KBM-7 (cell line): ENCODE results near the gene SMR3B.

Source experiments
- DNase-seq: peaks from one replicate; pipeline ENCODE4 v3.0.0-alpha.2; 2015
- in situ Hi-C: fragments of 300-500 bp; cut with MboI; formaldehyde crosslinking; loops from 2 replicates; pipeline ENCODE4 v1.14.3; 2020; ENCODE audit warnings: low sequenced_read_pairs, low pct_unique_long_range_greater_than_20kb, mixed read lengths

The SMR3B gene

DNA sequence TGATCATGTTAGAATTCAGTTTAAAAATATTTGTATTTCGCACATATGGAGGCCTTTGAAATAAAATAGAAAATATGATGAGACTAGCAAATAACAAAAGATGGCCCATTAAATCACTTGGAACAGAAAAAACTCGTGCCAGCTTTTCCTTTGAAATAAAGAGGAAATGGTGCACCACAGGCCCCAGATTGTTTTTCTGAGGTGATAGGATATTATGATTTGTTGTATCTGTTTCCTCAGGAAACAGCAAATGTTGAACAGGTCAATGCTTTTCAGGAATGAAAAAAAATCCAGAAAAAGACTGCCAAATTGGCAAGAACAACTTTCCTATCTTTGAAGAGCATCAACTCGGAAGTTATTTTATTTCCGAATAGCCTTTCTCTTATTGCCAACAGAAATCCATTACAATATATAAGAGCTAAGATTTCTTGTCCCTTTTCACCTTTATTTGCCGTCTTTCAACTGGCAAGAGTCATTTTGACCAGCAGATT lies at the start of gene SMR3B:
Gene SMR3B, plus strand, starts transcription at position 441 of the 491 bp plus-strand sequence. CDS start 1,380 bp downstream, outside the sequence.
- DNase-seq, result no peak
- in situ Hi-C loops, result no loop called here

DNA sequence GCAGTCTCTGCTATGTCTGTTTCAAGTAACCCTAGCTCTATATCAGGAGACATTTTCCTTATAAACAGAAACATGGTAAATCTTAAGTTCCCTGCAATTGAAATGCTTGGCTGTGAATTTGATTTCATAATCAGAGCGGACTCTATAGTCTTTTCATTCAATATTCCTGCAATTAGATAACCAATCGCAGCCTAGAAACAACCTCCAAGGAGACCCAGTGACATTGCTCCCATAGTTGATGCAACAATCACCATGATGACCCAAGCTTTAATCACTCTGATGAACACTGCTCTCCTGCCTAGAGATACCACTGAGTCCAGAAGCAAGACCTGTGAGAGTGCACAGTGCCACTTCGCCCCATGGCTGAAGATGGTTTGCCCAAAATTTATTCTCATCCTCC lies 48.2 kb upstream of the SMR3B start, which contains the start of gene CABS1:
Gene CABS1, plus strand, starts transcription at position 301 of the 400 bp plus-strand sequence. Its CDS starts 59 bp downstream, at position 360.
- no peak for DNase-seq
- in situ Hi-C loops, result no loop called here

DNA sequence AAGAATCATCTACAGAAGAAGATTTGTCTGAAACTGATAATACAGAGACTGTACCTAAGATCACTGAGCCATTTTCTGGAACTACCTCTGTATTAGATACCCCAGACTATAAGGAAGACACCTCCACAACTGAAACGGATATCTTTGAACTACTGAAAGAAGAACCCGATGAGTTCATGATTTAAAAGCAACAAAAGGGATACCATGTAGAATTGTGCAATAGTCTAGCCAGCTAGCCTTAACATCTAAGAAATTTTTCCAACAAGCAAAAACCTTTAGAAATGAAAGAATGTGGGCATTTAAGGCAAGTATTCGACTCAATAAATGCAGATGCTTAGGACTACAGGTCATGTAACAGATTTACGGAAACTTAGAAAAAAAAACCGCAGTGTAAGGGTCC lies 46.9 kb upstream of the SMR3B start:
- in situ Hi-C loops, result no loop called here
- DNase-seq, result no peak

DNA sequence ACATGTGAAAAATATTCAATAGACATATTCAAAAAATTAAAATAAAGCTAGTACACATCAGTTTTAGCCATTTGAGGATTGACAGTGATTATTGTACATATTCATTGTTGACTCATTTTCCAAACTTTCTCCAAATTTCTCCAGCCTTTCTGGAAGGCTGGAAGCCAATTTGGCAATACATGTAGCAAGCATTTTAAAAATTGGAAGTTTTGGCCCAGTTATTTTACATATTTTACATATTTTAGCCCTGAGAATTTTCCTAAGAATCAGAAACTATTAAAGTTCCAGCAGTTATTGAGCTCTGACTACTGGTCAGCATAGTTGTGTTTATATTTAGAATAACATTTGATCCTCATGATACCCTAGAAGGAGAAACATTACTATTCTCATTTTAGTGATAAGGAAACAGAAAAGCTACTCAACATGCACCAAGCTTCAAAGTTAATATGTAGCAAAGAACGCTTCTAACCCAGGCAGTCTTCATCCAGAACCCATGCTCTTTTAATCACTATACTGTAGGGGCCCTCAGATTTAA lies 45.0 kb upstream of the SMR3B start:
- DNase-seq, result no peak
- in situ Hi-C loops, result no loop called here

DNA sequence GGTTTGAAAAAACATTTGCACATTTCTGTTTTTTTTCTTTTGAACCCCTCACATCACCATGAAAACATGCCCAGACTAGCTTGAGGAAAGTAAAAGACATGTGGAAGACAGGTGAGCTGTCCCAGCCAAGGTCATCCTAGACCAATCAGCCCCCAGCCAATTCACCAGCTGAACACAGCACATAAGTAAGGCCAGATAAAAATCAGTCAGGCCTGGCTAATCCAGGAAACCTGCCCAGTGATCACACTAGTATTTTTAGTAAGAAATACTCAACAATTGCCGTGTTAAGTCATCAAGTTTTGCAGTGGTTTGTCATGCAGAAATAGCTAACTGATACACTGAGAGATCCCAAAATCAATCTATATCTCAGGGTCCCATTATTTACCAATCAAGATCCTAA lies 26.7 kb upstream of the SMR3B start:
- DNase-seq, result no peak
- in situ Hi-C loops, result no loop called here

DNA sequence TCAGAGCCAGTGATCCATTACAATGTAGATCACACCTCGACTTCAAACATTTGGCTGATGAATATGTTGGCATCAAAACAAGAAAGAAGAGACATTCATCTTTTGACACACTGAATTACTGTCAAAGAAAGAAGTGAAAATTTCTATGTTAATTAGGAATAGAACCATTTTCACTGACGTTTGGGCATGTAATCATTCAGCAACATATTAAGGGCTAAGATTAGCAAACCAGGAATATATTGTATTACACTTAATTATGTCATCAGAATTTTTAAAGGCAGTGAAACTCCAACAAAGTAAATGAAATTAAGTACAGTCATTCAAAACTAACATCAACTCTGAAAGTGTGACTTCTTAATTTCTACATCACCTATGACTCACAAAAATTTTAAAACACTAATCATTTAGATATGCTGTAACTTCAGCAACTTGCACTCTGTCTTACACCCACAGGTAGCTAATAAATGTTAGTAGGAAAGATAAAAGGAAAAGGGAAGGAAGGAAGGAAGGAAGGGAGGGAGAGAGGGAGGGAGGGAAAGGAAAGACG lies 23.7 kb upstream of the SMR3B start:
- DNase-seq, result no peak
- in situ Hi-C loops, result no loop called here

DNA sequence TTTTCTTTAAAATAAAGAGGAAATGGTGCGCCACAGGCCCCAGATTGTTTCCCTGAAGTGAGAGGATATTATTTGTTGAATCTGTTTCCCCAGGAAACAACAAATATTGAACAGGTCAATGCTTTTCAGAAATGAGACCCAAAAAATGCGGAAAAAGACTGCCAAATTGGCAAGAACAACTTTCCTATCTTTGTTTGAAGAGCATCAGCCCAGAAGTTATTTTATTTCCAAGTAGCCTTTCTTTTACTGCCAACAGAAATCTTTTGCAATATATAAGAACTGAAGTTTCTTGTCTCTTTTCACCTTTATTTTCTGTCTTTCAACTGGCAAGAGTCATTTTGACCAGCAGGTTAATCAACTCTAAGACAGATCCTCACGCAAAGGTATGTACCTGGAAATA lies 22.5 kb upstream of the SMR3B start, which contains the start of gene SMR3A:
Gene SMR3A, plus strand, starts transcription at position 301 of the 400 bp plus-strand sequence. CDS start 1,356 bp downstream, outside the sequence.
- in situ Hi-C loops, result no loop called here
- DNase-seq, result no peak

DNA sequence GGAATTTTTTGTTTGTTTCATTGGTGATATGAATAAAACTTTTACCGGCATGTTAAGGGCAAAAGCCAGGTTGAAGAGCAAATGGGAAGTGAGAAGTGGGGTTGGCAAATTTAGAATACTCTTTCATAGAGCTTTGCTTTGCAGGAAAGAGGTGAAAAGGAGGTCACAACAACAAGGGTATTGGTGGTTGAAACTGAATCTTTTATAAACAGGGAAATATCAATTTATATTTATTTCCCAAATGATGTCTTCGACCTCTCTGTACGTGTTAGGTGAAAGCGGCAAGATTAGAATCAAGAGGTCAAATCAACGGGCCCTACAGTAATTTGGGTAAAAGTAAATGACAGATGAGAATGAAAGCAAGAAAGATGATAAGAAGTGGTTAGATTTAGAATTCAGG lies 18.9 kb upstream of the SMR3B start:
- no peak for DNase-seq
- in situ Hi-C loops, result no loop called here

DNA sequence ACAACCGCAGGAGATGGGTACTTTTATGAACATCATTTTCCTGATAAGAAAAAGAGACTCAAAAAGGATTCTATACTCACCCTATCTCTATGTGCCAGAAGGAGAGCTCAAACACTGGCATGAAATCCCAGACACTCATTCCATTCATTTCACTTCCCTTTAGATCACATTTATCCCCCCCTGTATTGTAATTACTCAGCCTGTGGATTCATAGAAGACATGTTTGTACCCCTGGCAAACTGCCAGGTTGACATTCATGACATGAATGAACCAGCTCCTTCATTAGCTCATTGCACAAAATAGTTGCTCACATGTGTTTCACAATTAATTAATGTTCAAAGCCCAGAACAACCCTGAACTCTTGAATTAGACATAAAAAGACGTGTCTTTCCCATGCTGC lies 17.5 kb upstream of the SMR3B start:
- no peak for DNase-seq
- in situ Hi-C loops, result no loop called here

DNA sequence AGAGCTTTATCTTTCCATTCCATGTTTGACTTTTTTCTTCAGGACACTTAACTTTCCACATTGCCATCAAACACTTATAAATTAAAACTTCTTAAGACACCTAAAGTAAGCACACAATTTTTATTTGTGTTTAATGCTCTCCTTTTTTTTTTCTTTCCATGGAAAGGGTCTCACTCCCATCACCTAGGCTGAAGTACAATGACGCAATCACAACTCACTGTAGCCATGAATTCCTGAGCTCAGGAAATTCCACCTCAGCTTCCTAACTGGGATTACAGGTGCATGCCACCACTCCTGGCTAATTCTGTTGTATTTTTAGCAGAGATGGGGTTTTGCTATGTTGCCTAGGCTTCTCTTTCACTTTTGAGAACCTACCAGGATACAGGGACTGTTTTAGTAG lies 15.1 kb upstream of the SMR3B start:
- in situ Hi-C loops, result no loop called here
- DNase-seq, result no peak

DNA sequence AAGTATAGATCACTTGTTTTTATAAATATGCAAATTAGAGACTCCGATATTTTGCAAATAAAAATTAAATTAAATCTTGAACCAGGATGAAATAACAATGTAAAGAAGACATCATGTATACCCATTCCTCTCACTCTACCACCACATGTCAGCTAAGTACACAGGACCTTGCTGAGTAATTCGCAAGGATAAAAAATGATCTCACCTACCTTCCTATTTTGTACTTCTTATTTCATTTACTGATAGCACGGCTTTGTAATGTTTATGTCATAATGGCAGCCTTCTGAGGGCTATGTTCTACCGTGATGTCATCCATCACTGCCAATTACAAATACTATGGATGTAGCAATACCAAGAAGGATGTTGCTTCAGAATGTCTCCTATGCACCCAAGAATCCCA lies 10.9 kb upstream of the SMR3B start:
- no peak for DNase-seq
- in situ Hi-C loops, result no loop called here

DNA sequence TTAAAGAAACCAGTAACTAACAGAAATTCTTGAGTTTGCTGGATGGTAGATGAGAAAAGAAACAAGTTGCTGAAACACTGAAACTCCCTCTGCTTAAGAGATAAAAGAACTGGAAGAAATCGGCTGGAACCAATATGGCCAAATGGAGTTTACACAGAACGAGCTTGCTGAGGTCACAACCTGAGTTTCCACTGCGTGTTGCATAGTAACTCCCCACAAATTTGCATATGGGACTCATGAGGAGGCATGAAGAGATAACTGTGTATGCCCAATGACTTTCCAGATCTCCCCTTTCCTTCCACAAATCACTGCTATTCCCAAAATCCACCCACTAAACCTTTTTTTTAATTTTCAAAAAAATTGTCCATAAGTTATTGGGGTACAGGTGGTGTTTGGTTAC lies 10.2 kb upstream of the SMR3B start:
- in situ Hi-C loops, result no loop called here
- DNase-seq, result no peak

DNA sequence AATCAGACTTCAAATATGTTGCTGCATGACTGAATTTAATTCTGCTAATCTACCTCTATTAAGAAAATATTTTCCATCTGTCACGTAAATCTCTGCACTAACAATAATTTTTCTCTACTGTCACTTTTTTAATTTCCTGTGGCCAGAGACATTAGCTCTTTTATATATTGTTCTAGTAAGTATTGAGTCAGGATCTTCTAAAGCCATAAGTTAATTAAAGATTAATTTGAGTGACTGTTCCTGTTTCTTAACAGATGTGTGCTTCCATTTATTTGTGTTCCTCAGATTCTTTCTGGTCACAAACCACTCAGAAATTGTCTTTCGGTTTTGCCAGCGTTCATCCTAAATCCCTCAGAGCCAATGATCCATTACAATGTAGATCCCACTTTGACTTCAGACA lies 2.4 kb upstream of the SMR3B start:
- no peak for DNase-seq
- in situ Hi-C loops, result no loop called here

DNA sequence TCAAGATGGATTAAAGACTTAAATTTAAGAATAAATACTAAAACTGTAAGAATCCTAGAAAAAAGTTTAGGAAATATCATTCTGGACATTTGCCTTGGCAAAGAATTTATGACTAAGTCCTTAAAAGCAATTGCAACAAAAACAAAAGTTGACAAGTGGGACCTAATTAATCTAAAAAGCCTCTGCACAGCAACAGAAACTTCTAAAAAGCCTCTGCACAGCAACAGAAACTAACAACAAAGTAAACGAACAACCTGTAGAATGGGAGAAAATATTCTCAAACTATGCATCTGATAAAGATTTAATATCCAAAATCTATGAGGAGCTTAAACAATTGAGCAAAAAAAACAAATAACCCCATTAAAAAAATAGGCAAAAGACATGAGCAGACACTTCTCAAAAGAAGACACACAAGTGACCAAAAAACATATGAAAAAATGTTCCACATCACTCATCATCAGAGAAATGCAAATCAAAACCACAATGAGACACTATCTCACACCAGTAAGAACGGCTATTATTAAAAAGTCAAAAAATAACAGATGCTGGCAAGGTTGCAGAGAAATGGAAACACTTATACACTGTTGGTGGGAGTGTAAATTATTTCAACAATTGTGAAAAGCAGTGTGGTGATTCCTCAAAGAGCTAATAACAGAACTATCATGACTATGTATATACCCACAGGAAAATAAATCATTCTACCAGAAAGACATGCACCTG lies 9.3 kb downstream of the SMR3B start:
- DNase-seq, result no peak
- in situ Hi-C loops, result no loop called here

DNA sequence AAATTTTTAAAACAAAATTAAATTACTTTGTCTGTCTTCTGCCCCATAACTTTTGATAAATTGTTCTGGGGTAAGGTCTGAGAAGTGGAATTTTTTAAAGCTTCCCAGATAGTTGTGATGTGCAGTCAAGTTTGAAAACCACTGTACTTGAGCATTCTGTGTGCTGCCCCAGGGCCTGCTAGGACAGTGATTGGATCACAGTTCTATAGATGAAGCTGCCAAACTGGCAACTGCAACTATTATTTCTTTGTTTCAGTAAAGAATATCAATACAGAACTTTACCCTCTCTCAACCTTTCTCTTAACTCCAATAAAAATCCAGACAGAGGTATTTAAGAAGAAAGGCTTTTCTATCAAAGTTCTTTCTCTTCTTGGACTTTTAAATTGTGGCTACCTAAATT lies 14.6 kb downstream of the SMR3B start, which contains the start of gene OPRPN:
Gene OPRPN, plus strand, starts transcription at position 361 of the 400 bp plus-strand sequence. CDS start 1,346 bp downstream, outside the sequence.
- in situ Hi-C loops, result no loop called here
- DNase-seq, result no peak

DNA sequence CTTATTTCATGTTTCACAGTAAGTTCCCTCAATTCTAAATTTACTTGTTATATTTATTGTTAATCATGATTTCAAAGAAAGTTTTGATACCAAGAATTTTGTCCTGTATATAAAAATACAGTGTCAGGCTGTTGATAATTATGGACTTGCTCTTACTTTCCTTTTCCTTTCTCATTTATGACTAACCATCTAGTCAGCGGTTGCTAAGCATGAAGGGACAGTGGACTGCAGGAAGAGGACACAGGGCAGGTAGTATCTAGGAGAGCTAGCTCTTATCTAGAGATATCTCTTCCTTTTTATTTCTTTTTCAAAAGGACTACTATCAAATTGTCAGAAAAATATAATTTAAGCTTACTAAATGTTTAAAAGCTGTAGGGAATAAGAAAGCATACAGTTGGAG lies 16.4 kb downstream of the SMR3B start:
- DNase-seq, result no peak
- in situ Hi-C loops, result no loop called here

DNA sequence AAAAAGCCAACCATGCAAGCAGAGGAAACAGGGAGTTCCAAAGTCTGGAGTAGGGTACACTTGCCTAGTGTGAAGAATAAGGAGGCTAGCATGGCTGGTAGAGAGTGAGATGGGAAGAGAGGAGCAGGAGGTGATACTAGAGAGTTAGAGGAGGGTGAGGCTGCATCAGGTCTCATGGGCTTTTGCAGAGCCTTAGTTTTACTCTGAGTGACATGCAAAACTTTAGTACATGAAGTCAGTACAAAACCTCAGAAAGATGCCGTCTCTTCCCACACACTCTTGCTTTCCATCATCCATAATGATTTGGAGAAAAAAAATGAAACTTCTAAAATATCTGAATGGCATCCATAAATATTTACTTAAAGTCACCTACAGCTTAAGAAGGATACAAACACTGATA lies 19.8 kb downstream of the SMR3B start:
- in situ Hi-C loops, result no loop called here
- no peak for DNase-seq

DNA sequence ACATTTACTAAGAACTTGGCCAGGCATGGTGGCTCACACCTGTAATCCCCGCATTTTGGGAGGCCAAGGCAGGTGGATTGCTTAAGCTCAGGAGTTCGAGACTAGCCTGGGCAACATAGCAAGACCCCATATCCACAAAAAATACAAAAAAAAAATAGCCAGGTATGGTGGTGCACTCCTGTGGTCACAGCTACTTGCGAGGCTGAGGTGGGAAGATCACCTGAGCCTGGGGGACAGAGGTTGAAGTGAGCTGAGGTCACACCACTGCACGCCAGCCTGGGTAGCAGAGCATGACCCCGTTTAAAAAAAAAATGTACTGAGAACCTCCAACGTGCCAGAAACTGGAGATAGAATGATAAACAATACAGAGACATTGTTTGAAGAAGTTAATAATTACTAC lies 22.8 kb downstream of the SMR3B start:
- in situ Hi-C loops, result no loop called here
- no peak for DNase-seq

DNA sequence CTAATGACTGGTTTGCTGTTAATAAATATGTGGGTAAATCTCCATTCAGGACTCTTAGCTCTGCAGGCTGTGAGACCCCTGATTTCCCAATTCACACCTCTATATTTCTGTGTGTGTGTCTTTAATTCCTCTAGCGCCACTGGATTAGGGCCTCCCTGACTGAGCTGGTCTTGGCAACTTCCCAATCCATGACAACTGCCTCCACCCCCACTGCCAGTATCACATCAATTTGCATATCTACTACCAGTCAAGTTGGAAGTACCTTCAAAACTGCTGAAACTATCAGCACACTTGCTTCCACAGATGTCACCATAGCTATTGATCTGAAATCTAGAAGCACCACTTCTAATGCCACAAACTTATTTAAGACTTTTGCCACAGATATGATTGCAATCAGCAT lies 42.4 kb downstream of the SMR3B start:
- DNase-seq, result no peak
- in situ Hi-C loops, result no loop called here

DNA sequence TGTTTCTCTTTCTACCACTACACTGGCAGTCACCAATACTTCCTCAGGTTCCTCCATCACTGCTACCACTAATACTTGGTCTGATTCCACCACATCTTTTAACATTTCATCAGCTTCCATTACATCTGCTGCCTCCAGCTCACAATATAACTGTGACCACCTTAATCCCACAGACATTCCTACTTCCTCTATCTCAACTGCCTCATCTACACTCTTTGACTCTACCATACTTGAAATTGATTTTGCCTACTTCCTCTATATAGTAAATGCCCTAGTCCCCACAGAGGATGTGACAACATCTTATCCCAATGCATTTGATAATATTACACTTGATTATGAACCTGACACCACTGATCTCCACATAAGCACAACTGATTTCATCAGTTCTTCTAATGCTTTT lies 43.9 kb downstream of the SMR3B start:
- in situ Hi-C loops, result no loop called here
- DNase-seq, result peak; percentile 2
